Prostate gland (tissue), 2 donors: ENCODE data around the gene HUNK. TPM values are rescaled to one million over a fixed set of nuclear protein-coding genes. Genes with fewer than 3 reads are reported as not detected.

Source experiments
- DNase-seq: peaks from one replicate; pipeline ENCODE4 v3.0.0-alpha.2; 2019; ENCODE audit warnings: low spot score
- H3K27ac ChIP-seq, 2 donors: fragments of 200-600 bp; sonication (generic); 2 replicates each; pipeline ENCODE4 v1.5.1; 2017 to 2019
- H3K27me3 ChIP-seq: fragments of 200-600 bp; sonication (generic); replicated peaks from 2 replicates; pipeline ENCODE4 v1.5.1; 2019; ENCODE audit not compliant: insufficient read depth
- H3K36me3 ChIP-seq, 2 donors: fragments of 200-600 bp; sonication (generic); 1 replicate in 1 of 2; 2 replicates in 1 of 2; pipeline versions ENCODE4 v1.5.1 to v1.8.1; 2017 to 2019
- H3K4me1 ChIP-seq: fragments of 200-600 bp; sonication (generic); replicated peaks from 2 replicates; pipeline ENCODE4 v1.5.1; 2019
- H3K4me3 ChIP-seq, 2 donors: fragments of 200-600 bp; sonication (generic); 2 replicates each; pipeline ENCODE4 v1.5.1; 2017 to 2019
- H3K9me3 ChIP-seq: fragments of 200-600 bp; sonication (generic); 2 replicates; pipeline ENCODE4 v1.5.1; 2017
- CTCF ChIP-seq, 4 experiments: fragments of 200-600 bp in 2 of 4; fragments of 450-650 bp in 2 of 4; sonication (generic) in 2 of 4; IDR thresholded peaks; 1 replicate in 3 of 4; 2 replicates in 1 of 4; pipeline ENCODE4 v1.5.1; 2016 to 2019; ENCODE audit warnings: antibody characterized with exemption in 4 of 4, mild to moderate bottlenecking in 2 of 4, moderate library complexity in 2 of 4
- POLR2A ChIP-seq: fragments of 450-650 bp; IDR thresholded peaks from one replicate; pipeline ENCODE4 v1.6.1; 2016; ENCODE audit warnings: antibody characterized with exemption, mild to moderate bottlenecking
- POLR2AphosphoS5 ChIP-seq: sonication (generic); formaldehyde crosslinking; IDR thresholded peaks from one replicate; pipeline ENCODE4 v1.6.1; 2017; ENCODE audit warnings: antibody characterized with exemption
- WGBS: methylation state at CpG from one replicate; pipeline ENCODE4 v1.1.5; 2018; 5-methylcytosine and 5-hydroxymethylcytosine counted together
- intact Hi-C: fragments of 100-400 bp; cut with DNase I; formaldehyde crosslinking; loops from one replicate; pipeline ENCODE4 v1.14.2; 2022
- total RNA-seq, 2 donors: library from RNA; depleted of rRNA; stranded (reverse); fragments of >200 nt; gene quantifications; one replicate each; pipeline ENCODE4 v1.1.0, GENCODE V29; 2016

Gene HUNK
- total RNA-seq, 2 donors from 2014 or later, result 3.7 to 5.0 TPM

GRCh38 chr21:31977816-31978215, 105.0 kb downstream of the HUNK start:
- WGBS, result 95% methylated on average over 7 of the region's 7 CpGs

GRCh38 chr21:31983120-31983519, 110.3 kb downstream of the HUNK start:
- intact Hi-C loops, result no loop called here
- Histone ChIP-seq H3K27me3 (no peaks in the 10 kb centered on the region), H3K4me3 (no peak overlapping the region), H3K9me3 (no peaks in the 10 kb centered on the region), H3K27ac (no peak overlapping the region), H3K4me1 (no peaks in the 10 kb centered on the region), H3K36me3 (no peaks in the 10 kb centered on the region)
- WGBS, result 90% methylated on average over 4 of the region's 4 CpGs
- no peak for DNase-seq
- no peak for TF ChIP-seq CTCF (IDR thresholded peaks at IDR 0.05)
- no peak for TF ChIP-seq POLR2AphosphoS5

More at GRCh38 chr21:31977816-31978215, 105.0 kb downstream of the HUNK start:
- Histone ChIP-seq H3K4me3 (no peak overlapping the region), H3K27ac (no peak overlapping the region), H3K27me3 (no peaks in the 10 kb centered on the region), H3K36me3 (no peaks in the 10 kb centered on the region), H3K9me3 (no peaks in the 10 kb centered on the region), H3K4me1 (no peaks in the 10 kb centered on the region)
- DNase-seq, result no peak
- TF ChIP-seq POLR2A (no peak), POLR2AphosphoS5 (no peak), CTCF (IDR thresholded peaks at IDR 0.05) (no peak)
- intact Hi-C loops, result no loop called here

GRCh38 chr21:31983554-31983953, 110.7 kb downstream of the HUNK start:
- 92% methylated on average over 8 of the region's 8 CpGs for WGBS
- Histone ChIP-seq H3K9me3 (no peaks in the 10 kb centered on the region), H3K4me1 (no peaks in the 10 kb centered on the region), H3K36me3 (no peaks in the 10 kb centered on the region), H3K27ac (no peak overlapping the region), H3K27me3 (no peaks in the 10 kb centered on the region), H3K4me3 (no peak overlapping the region)
- TF ChIP-seq CTCF (IDR thresholded peaks at IDR 0.05) (no peak), POLR2AphosphoS5 (no peak), POLR2A (no peak)
- no peak for DNase-seq
- intact Hi-C loops, result no loop called here

DNA sequence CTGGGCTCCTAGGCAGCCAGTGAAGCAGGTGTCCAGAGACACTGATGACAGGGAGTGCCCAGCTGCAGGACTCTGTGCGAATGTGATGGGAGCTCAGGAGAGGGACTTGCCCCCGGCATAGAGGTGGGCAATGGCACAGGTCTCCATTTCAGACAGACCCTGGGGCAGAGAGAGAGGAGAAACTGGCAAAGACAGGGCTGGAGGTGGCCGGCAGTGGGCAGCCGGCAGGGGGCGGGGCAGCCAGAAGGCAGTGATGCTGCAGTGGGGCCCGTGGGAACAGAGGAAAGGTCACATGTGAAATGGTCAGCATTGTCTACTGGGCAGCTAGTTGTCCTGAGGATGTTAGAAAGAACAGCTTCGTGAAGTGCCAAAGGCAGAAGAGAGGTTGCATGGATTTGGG, 112.6 kb downstream of the HUNK start:
- no peak for DNase-seq
- intact Hi-C loops, result no loop called here
- Histone ChIP-seq H3K9me3 (no peaks in the 10 kb centered on the region), H3K36me3 (no peaks in the 10 kb centered on the region), H3K4me1 (no peaks in the 10 kb centered on the region), H3K27ac (no peak overlapping the region), H3K4me3 (no peak overlapping the region), H3K27me3 (no peaks in the 10 kb centered on the region)
- no peak for TF ChIP-seq CTCF (IDR thresholded peaks at IDR 0.05)
- no peak for TF ChIP-seq POLR2AphosphoS5
- TF ChIP-seq POLR2A, result no peak
- WGBS, result 88% methylated on average over 7 of the region's 7 CpGs

- H3K27ac ChIP-seq, result no peak overlapping the region
- H3K27me3 ChIP-seq, result no peaks in the 10 kb centered on the region
- no peaks in the 10 kb centered on the region for H3K4me1 ChIP-seq
- no peak for DNase-seq
- TF ChIP-seq POLR2AphosphoS5 (no peak), CTCF (IDR thresholded peaks at IDR 0.05) (no peak), POLR2A (no peak)
- no peak overlapping the region for H3K4me3 ChIP-seq
- H3K9me3 ChIP-seq, result no peaks in the 10 kb centered on the region
- 91% methylated on average over 17 of the region's 17 CpGs for WGBS
- no peaks in the 10 kb centered on the region for H3K36me3 ChIP-seq
- intact Hi-C loops, result no loop called here
These were observed 113.4 kb downstream of the HUNK start for GRCh38 chr21:31986035-31986856.
